GM18499 (cell line): ENCODE data around the gene ABCC8.

Experiments
- ATAC-seq: cut with Tn5 transposase; IDR thresholded peaks from one replicate; pipeline ENCODE4 v1.9.1; 2021; ENCODE audit warnings: moderate number of reproducible peaks; ENCODE audit not compliant: insufficient read depth, unreplicated experiment

ABCC8 gene

GRCh38 chr11:17393472-17393871 lies 83.2 kb downstream of the ABCC8 start:
- no peak for ATAC-seq

- no peak for ATAC-seq
Observed at GRCh38 chr11:17392872-17393271, 83.8 kb downstream of the ABCC8 start.

GRCh38 chr11:17391493-17392355 lies 84.9 kb downstream of the ABCC8 start:
- ATAC-seq, result no peak

GRCh38 chr11:17389957-17390649 lies 86.5 kb downstream of the ABCC8 start:
- ATAC-seq, result no peak

GRCh38 chr11:17389211-17389956 lies 87.3 kb downstream of the ABCC8 start:
- no peak for ATAC-seq

GRCh38 chr11:17388609-17389210 lies 87.9 kb downstream of the ABCC8 start, which contains the start of gene KCNJ11:
TSS of gene KCNJ11 (minus strand) at chr11:17388659. CDS start at chr11:17388091, 568 bp downstream.
- no peak for ATAC-seq

- no peak for ATAC-seq
Observed at GRCh38 chr11:17387811-17388210, 88.8 kb downstream of the ABCC8 start.

- ATAC-seq, result no peak
Observed at GRCh38 chr11:17387254-17387653, 89.4 kb downstream of the ABCC8 start.

GRCh38 chr11:17386331-17387084 lies 90.1 kb downstream of the ABCC8 start:
- ATAC-seq, result no peak

GRCh38 chr11:17385926-17386325 lies 90.7 kb downstream of the ABCC8 start:
- ATAC-seq, result no peak

GRCh38 chr11:17385492-17385891 lies 91.2 kb downstream of the ABCC8 start:
- no peak for ATAC-seq

GRCh38 chr11:17384002-17384511 lies 92.6 kb downstream of the ABCC8 start:
- ATAC-seq, result no peak

GRCh38 chr11:17383461-17383860 lies 93.2 kb downstream of the ABCC8 start:
- no peak for ATAC-seq

- ATAC-seq, result no peak
Observed at GRCh38 chr11:17382046-17382728, 94.5 kb downstream of the ABCC8 start.

GRCh38 chr11:17381156-17381555 lies 95.5 kb downstream of the ABCC8 start:
- no peak for ATAC-seq

GRCh38 chr11:17379383-17380180 lies 97.1 kb downstream of the ABCC8 start:
- no peak for ATAC-seq

- ATAC-seq, result no peak
Observed at GRCh38 chr11:17378655-17379054, 98.0 kb downstream of the ABCC8 start.

GRCh38 chr11:17376493-17376892 lies 100.2 kb downstream of the ABCC8 start:
- no peak for ATAC-seq
